HG03460 (cell line): Measurements from ENCODE around the gene RMI2.

Experiments
- ATAC-seq: cut with Tn5 transposase; IDR thresholded peaks from one replicate; pipeline ENCODE4 v1.9.1; 2021; ENCODE audit not compliant: unreplicated experiment

The RMI2 gene

GRCh38 chr16:11380836-11381235, 35.6 kb downstream of the RMI2 start:
- no peak for ATAC-seq

- ATAC-seq, result no peak
Observed at GRCh38 chr16:11383481-11384183, 38.4 kb downstream of the RMI2 start.

GRCh38 chr16:11384184-11384955, 39.1 kb downstream of the RMI2 start:
- no peak for ATAC-seq

- ATAC-seq, result no peak
Observed at GRCh38 chr16:11384956-11385586, 39.8 kb downstream of the RMI2 start.

- no peak for ATAC-seq
Observed at GRCh38 chr16:11386054-11386680, 40.9 kb downstream of the RMI2 start.

- no peak for ATAC-seq
Observed at GRCh38 chr16:11386791-11387546, 41.7 kb downstream of the RMI2 start.

GRCh38 chr16:11389083-11389482, 43.8 kb downstream of the RMI2 start:
- no peak for ATAC-seq

GRCh38 chr16:11389631-11390565, 44.6 kb downstream of the RMI2 start:
- ATAC-seq, result no peak

- ATAC-seq, result no peak
Observed at GRCh38 chr16:11390573-11391495, 45.6 kb downstream of the RMI2 start.

- ATAC-seq, result no peak
Observed at GRCh38 chr16:11391576-11391975, 46.3 kb downstream of the RMI2 start.

- ATAC-seq, result no peak
Observed at GRCh38 chr16:11392041-11392581, 46.9 kb downstream of the RMI2 start.

- no peak for ATAC-seq
Observed at GRCh38 chr16:11393366-11393765, 48.1 kb downstream of the RMI2 start.

- ATAC-seq, result no peak
Observed at GRCh38 chr16:11393861-11394592, 48.8 kb downstream of the RMI2 start.

- ATAC-seq, result no peak
Observed at GRCh38 chr16:11394593-11394960, 49.3 kb downstream of the RMI2 start.

GRCh38 chr16:11395008-11395948, 50.0 kb downstream of the RMI2 start:
- no peak for ATAC-seq

GRCh38 chr16:11395949-11396240, 50.6 kb downstream of the RMI2 start:
- no peak for ATAC-seq
